ENCODE results near the gene LCE2C.
"Not testable (repeated sequence)": the region's sequence is repeated elsewhere in the genome, so short reads cannot be mapped to it uniquely, and the experiment has no call there.

Gene LCE2C

GRCh38 chr1:152674983-152675382 lies at the start of gene LCE2C:
Gene LCE2C, plus strand, starts transcription at chr1:152675279. Its CDS starts 737 bp downstream, at chr1:152676016.
- DNase-seq (ENCODE audit: low read depth), result not testable (repeated sequence)

GRCh38 chr1:152626744-152627143 lies 48.3 kb upstream of the LCE2C start:
- no peak for DNase-seq (ENCODE audit: low read depth)

GRCh38 chr1:152630596-152630995 lies 44.5 kb upstream of the LCE2C start:
- no peak for DNase-seq (ENCODE audit: low read depth)

- DNase-seq (ENCODE audit: low read depth), result no peak
These were observed 34.7 kb upstream of the LCE2C start for GRCh38 chr1:152640351-152640750.

GRCh38 chr1:152643945-152644344 lies 31.1 kb upstream of the LCE2C start:
- no peak for DNase-seq (ENCODE audit: low read depth)

- DNase-seq (ENCODE audit: low read depth), result no peak
These were observed 29.9 kb upstream of the LCE2C start for GRCh38 chr1:152645146-152645545.

GRCh38 chr1:152646656-152647055 lies 28.4 kb upstream of the LCE2C start:
- no peak for DNase-seq (ENCODE audit: low read depth)

GRCh38 chr1:152654110-152654509 lies 21.0 kb upstream of the LCE2C start:
- peak; percentile 14 for DNase-seq (ENCODE audit: low read depth)

GRCh38 chr1:152656459-152656858 lies 18.6 kb upstream of the LCE2C start:
- DNase-seq (ENCODE audit: low read depth), result no peak

- no peak for DNase-seq (ENCODE audit: low read depth)
These were observed 17.4 kb upstream of the LCE2C start for GRCh38 chr1:152657677-152658076.

GRCh38 chr1:152658649-152659048 lies 16.4 kb upstream of the LCE2C start:
- DNase-seq (ENCODE audit: low read depth), result no peak

GRCh38 chr1:152663098-152663497 lies 12.0 kb upstream of the LCE2C start, which contains the start of gene LCE2D:
Gene LCE2D, plus strand, starts transcription at chr1:152663380. Its CDS starts 726 bp downstream, at chr1:152664106.
- no peak for DNase-seq (ENCODE audit: low read depth)

- DNase-seq (ENCODE audit: low read depth), result not testable (repeated sequence)
These were observed 8.9 kb upstream of the LCE2C start for GRCh38 chr1:152666171-152666570.

GRCh38 chr1:152667648-152668047 lies 7.4 kb upstream of the LCE2C start:
- DNase-seq (ENCODE audit: low read depth), result no peak

- no peak for DNase-seq (ENCODE audit: low read depth)
These were observed 2.1 kb upstream of the LCE2C start for GRCh38 chr1:152673016-152673415.

- DNase-seq (ENCODE audit: low read depth), result no peak
These were observed 4.4 kb downstream of the LCE2C start for GRCh38 chr1:152679459-152679858.

GRCh38 chr1:152681616-152682015 lies 6.5 kb downstream of the LCE2C start:
- no peak for DNase-seq (ENCODE audit: low read depth)

- no peak for DNase-seq (ENCODE audit: low read depth)
These were observed 8.8 kb downstream of the LCE2C start for GRCh38 chr1:152683846-152684245.

GRCh38 chr1:152685823-152686222 lies 10.7 kb downstream of the LCE2C start, which contains the start of gene LCE2B:
Gene LCE2B, plus strand, starts transcription at chr1:152686123. Its CDS starts 721 bp downstream, at chr1:152686844.
- not testable (repeated sequence) for DNase-seq (ENCODE audit: low read depth)

- DNase-seq (ENCODE audit: low read depth), result no peak
These were observed 22.9 kb downstream of the LCE2C start, which contains the start of gene LCE2A for GRCh38 chr1:152697701-152698600. Gene LCE2A, plus strand, starts transcription at chr1:152698345. Its CDS starts 557 bp downstream, at chr1:152698902.

- DNase-seq (ENCODE audit: low read depth), result no peak
These were observed 24.7 kb downstream of the LCE2C start for GRCh38 chr1:152699746-152700145.

- no peak for DNase-seq (ENCODE audit: low read depth)
These were observed 32.8 kb downstream of the LCE2C start, which contains the start of gene LCE4A for GRCh38 chr1:152707860-152708259. Gene LCE4A, plus strand, starts transcription at chr1:152708160. Its CDS starts 916 bp downstream, at chr1:152709076.

- DNase-seq (ENCODE audit: low read depth), result no peak
These were observed 43.2 kb downstream of the LCE2C start for GRCh38 chr1:152718238-152718637.

Data from stimulated activated CD8-positive, alpha-beta memory T cell treated with anti-CD3 and anti-CD28 coated beads, Interleukin-12 subunit alpha, Interleukin-12 subunit beta, amount 100 ng/mL, for 1 hour (primary cell).